Measurements from ENCODE around the gene SLC38A3. TPM values are rescaled to one million over a fixed set of nuclear protein-coding genes. Genes with fewer than 3 reads are reported as not detected.

The SLC38A3 gene
- total and polyA plus RNA-seq, 2 experiments from 2014 or later, result 0.28 to 1.3 TPM

GRCh38 chr3:50202353-50203112, 2.5 kb upstream of the SLC38A3 start (continued):
- TF ChIP-seq ZNF462 (CRISPR knock-in tag; IDR thresholded peaks at IDR 0.05) (no peak), POLR2AphosphoS5 (IDR thresholded peaks at IDR 0.05; ENCODE audit: low read depth) (no peak), EZH2phosphoT487 (IDR thresholded peaks at IDR 0.05; ENCODE audit: unreplicated experiment) (no peak), NANOG (IDR thresholded peaks at IDR 0.05; ENCODE audit: borderline replicate concordance) (no peak), STAT1 (IDR thresholded peaks at IDR 0.05; ENCODE audit: unreplicated experiment) (no peak), EZH2 (IDR thresholded peaks at IDR 0.05; ENCODE audit: low read depth, unreplicated experiment) (no peak), REST (IDR thresholded peaks at IDR 0.05; ENCODE audit: unreplicated experiment) (no peak), ZNF331 (CRISPR knock-in tag; IDR thresholded peaks at IDR 0.05; ENCODE audit: low read depth) (no peak), JUNB (IDR thresholded peaks at IDR 0.05; ENCODE audit: unreplicated experiment) (no peak), CREB1 (CRISPR knock-in tag; IDR thresholded peaks at IDR 0.05; ENCODE audit: low read depth) (no peak)

Measured in GM23338 (cell line).